Measurements from ENCODE around the gene CDKN1B.

The CDKN1B gene

DNA sequence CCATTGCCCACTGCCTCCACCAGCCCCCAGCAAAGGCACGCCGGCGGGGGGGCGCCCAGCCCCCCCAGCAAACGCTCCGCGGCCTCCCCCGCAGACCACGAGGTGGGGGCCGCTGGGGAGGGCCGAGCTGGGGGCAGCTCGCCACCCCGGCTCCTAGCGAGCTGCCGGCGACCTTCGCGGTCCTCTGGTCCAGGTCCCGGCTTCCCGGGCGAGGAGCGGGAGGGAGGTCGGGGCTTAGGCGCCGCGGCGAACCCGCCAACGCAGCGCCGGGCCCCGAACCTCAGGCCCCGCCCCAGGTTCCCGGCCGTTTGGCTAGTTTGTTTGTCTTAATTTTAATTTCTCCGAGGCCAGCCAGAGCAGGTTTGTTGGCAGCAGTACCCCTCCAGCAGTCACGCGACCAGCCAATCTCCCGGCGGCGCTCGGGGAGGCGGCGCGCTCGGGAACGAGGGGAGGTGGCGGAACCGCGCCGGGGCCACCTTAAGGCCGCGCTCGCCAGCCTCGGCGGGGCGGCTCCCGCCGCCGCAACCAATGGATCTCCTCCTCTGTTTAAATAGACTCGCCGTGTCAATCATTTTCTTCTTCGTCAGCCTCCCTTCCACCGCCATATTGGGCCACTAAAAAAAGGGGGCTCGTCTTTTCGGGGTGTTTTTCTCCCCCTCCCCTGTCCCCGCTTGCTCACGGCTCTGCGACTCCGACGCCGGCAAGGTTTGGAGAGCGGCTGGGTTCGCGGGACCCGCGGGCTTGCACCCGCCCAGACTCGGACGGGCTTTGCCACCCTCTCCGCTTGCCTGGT is at the start of gene CDKN1B:
Gene CDKN1B, plus strand, starts transcription at position 576 of the 793 bp plus-strand sequence. CDS start 472 bp downstream, outside the sequence.
- TF ChIP-seq CTCF (IDR thresholded peaks at IDR 0.05) = no peak
- H3K9me3 ChIP-seq = no peaks in the 10 kb centered on the region
- peak; percentile 94 to 98 for DNase-seq
- H3K4me3 ChIP-seq = peak within 1 kb of the TSS; percentile 83 to 99
- intact Hi-C loops (cut with DNase I; ENCODE audit: low total_unique reads) = loop anchor here (5.0 to 10.0 kb wide), 2 partner anchors 70 to 452 kb away; partner anchors contain the start of genes APOLD1 and LRP6
- H3K36me3 ChIP-seq = peaks cover 26 to 31% (median 27%) of the 10 kb centered on the region in 3 donors
- H3K27me3 ChIP-seq = no peaks in the 10 kb centered on the region
- H3K27ac ChIP-seq = peak within 1 kb of the TSS; percentile 99 to 100
- H3K4me1 ChIP-seq = peaks cover 0 to 51% (median 30%) of the 10 kb centered on the region in 4 donors

DNA sequence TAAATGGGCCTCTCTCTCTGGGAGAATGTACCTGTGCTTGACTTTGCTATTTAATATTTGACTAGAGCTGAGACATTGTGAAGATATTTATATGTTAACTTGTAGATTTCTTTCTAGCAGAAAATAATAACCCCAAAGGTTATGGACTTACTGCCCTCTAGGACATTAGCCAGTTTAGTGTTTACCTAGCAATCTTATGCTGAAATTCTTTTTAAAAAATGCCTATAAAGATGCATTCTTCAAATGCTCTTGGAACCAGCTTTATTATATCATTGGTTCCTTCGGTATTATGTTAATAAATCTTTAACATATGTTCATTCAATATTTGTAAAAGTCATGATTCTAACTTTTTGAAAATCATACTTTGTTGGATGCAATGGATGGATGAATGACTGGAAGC is 49.2 kb upstream of the CDKN1B start:
- no peak overlapping the region for H3K4me3 ChIP-seq
- H3K9me3 ChIP-seq = no peaks in the 10 kb centered on the region
- H3K27ac ChIP-seq = no peak overlapping the region
- no peak for TF ChIP-seq CTCF (IDR thresholded peaks at IDR 0.05)
- no peaks in the 10 kb centered on the region for H3K27me3 ChIP-seq
- H3K36me3 ChIP-seq = no peaks in the 10 kb centered on the region
- no peak for DNase-seq
- intact Hi-C loops (cut with DNase I; ENCODE audit: low total_unique reads) = no loop called here
- peaks cover 0 to under 1% (median 0%) of the 10 kb centered on the region in 4 donors for H3K4me1 ChIP-seq

DNA sequence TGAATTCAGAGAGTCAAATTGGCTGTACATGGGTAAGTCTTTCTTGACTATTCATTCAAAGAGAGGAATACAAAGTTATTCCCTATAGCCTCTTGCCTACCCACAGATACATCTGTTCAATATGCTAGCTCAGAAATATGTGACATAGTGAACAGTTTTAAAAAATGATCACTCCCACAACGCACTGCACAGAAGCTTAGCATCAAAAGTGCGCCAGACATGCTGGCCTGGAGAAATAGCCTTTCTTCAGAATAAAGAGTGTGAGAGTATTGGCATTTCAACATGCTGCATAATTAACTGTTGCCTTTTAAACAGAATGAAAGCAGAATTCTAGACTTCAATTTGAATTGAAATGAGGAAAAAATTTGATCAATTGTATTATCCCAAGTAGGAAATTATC is 48.1 kb upstream of the CDKN1B start:
- H3K4me1 ChIP-seq = no peaks in the 10 kb centered on the region
- no peak for TF ChIP-seq CTCF (IDR thresholded peaks at IDR 0.05)
- no peaks in the 10 kb centered on the region for H3K9me3 ChIP-seq
- H3K4me3 ChIP-seq = no peak overlapping the region
- no peaks in the 10 kb centered on the region for H3K36me3 ChIP-seq
- H3K27ac ChIP-seq = no peak overlapping the region
- no peaks in the 10 kb centered on the region for H3K27me3 ChIP-seq
- intact Hi-C loops (cut with DNase I; ENCODE audit: low total_unique reads) = no loop called here
- DNase-seq = no peak

GRCh38 chr12:12671850-12672660 is 45.1 kb upstream of the CDKN1B start:
- no peak for TF ChIP-seq CTCF (IDR thresholded peaks at IDR 0.05)
- intact Hi-C loops (cut with DNase I; ENCODE audit: low total_unique reads) = no loop called here
- no peak overlapping the region for H3K4me3 ChIP-seq
- no peaks in the 10 kb centered on the region for H3K9me3 ChIP-seq
- H3K4me1 ChIP-seq = no peaks in the 10 kb centered on the region
- H3K27me3 ChIP-seq = no peaks in the 10 kb centered on the region
- no peak for DNase-seq
- H3K27ac ChIP-seq = no peak overlapping the region
- no peaks in the 10 kb centered on the region for H3K36me3 ChIP-seq

DNA sequence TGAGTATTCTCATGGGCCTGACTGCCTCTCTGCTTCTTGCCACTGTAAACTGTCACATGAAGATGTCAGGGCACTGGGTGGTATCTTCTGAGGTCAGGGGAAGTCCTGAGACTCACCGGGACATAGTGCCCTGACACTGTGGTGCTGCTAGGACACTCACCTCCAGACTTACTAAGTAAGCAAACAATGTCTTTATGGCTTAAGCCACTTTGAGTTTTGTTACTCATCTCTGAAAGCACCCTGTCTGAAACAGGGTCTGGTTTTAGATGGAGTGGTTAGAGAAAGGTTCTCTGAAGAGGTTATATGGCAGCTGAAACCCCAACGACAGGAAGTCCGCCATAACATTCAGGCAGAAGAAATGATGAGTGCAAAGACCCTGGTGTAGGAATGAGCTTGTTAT is 43.9 kb upstream of the CDKN1B start:
- H3K36me3 ChIP-seq = no peaks in the 10 kb centered on the region
- no peaks in the 10 kb centered on the region for H3K4me1 ChIP-seq
- no peak for DNase-seq
- no peak overlapping the region for H3K4me3 ChIP-seq
- no peaks in the 10 kb centered on the region for H3K27me3 ChIP-seq
- intact Hi-C loops (cut with DNase I; ENCODE audit: low total_unique reads) = no loop called here
- no peak for TF ChIP-seq CTCF (IDR thresholded peaks at IDR 0.05)
- H3K27ac ChIP-seq = no peak overlapping the region
- H3K9me3 ChIP-seq = no peaks in the 10 kb centered on the region
